K562 (cell line): Measurements from ENCODE around the gene MAML3. TPM values are rescaled to one million over a fixed set of nuclear protein-coding genes. Genes with fewer than 3 reads are reported as not detected.

Experiments
- BRD4 ChIP-seq: fragments of 200-600 bp; sonication (generic); IDR thresholded peaks from 2 replicates; pipeline ENCODE4 v1.6.1; 2017; ENCODE audit warnings: inconsistent platforms
- CAMTA2 ChIP-seq: fragments of 250-450 bp; sonication (Bioruptor Pico); conservative IDR thresholded peaks from 2 replicates; pipeline ENCODE4 v1.5.1; 2022
- CCNT2 ChIP-seq: IDR thresholded peaks from 2 replicates; pipeline ENCODE4 v1.6.1; 2011; ENCODE audit warnings: borderline replicate concordance, low read depth, mild to moderate bottlenecking, moderate library complexity, mixed read lengths, low read length; ENCODE audit not compliant: insufficient read length; ENCODE audit errors: extremely low read depth
- DPF2 ChIP-seq: fragments of 450-650 bp; IDR thresholded peaks from 2 replicates; pipeline ENCODE4 v1.6.1; 2016
- ETV1 ChIP-seq: fragments of 450-650 bp; conservative IDR thresholded peaks from 2 replicates; pipeline ENCODE4 v1.6.1; 2016; ENCODE audit warnings: missing genetic modification characterization, control low read depth, low read depth, missing compliant biosample characterization
- EWSR1 ChIP-seq: fragments of 450-650 bp; IDR thresholded peaks from 2 replicates; pipeline ENCODE4 v1.6.1; 2018; ENCODE audit warnings: borderline replicate concordance, mild to moderate bottlenecking, low read depth, moderate library complexity; ENCODE audit not compliant: partially characterized antibody
- GABPA ChIP-seq: fragments of 200-800 bp; sonication (Bioruptor generic); conservative IDR thresholded peaks from 2 replicates; pipeline ENCODE4 v1.6.1; 2016; ENCODE audit warnings: low read depth, missing genetic modification characterization, missing compliant biosample characterization
- GTF2E2 ChIP-seq: fragments of 200-800 bp; sonication (Bioruptor generic); IDR thresholded peaks from 2 replicates; pipeline ENCODE4 v1.6.1; 2016; ENCODE audit warnings: missing genetic modification characterization, missing compliant biosample characterization
- GTF2F1 ChIP-seq: IDR thresholded peaks from 2 replicates; pipeline ENCODE4 v1.6.1; 2011; ENCODE audit warnings: low read depth, low read length, improper control_type of control experiment
- NR3C1 ChIP-seq: sonication (generic); formaldehyde crosslinking; IDR thresholded peaks from 2 replicates; pipeline ENCODE4 v1.8.1; 2022; ENCODE audit warnings: missing genetic modification reagents
- RBM25 ChIP-seq: fragments of 200-400 bp; formaldehyde crosslinking; IDR thresholded peaks from 2 replicates; pipeline ENCODE4 v1.6.1; 2018; ENCODE audit warnings: low read length, low read depth, moderate library complexity; ENCODE audit not compliant: severe bottlenecking
- YY1 ChIP-seq, 3 experiments: IDR thresholded peaks; 2 replicates each; pipeline ENCODE4 v1.6.1; 2011; ENCODE audit warnings: low read length in 2 of 3, mild to moderate bottlenecking in 2 of 3, moderate library complexity in 2 of 3, borderline replicate concordance in 1 of 3, control low read depth in 1 of 3, low read depth in 1 of 3; ENCODE audit not compliant: insufficient read depth in 3 of 3, insufficient replicate concordance in 2 of 3, control insufficient read depth in 1 of 3, insufficient read length in 1 of 3; ENCODE audit errors: extremely low read depth in 1 of 3
- ZNF3 ChIP-seq: fragments of 250-450 bp; sonication (Bioruptor Pico); IDR thresholded peaks from 2 replicates; pipeline ENCODE4 v1.5.0; 2021; ENCODE audit warnings: mild to moderate bottlenecking, moderate library complexity
- ZNF347 ChIP-seq: fragments of 450-650 bp; formaldehyde crosslinking; IDR thresholded peaks from 2 replicates; pipeline ENCODE4 v1.4.0; 2020; ENCODE audit warnings: low read depth, mild to moderate bottlenecking, moderate library complexity
- ZSCAN32 ChIP-seq: fragments of 450-650 bp; formaldehyde crosslinking; IDR thresholded peaks from 2 replicates; pipeline ENCODE4 v1.4.0; 2020; ENCODE audit warnings: mild to moderate bottlenecking, moderate library complexity
- polyA plus RNA-seq, 8 experiments: library from polyadenylated mRNA; depleted of rRNA in 4 of 8; stranded (reverse) in 5 of 8; unstranded in 3 of 8; fragments of >200 nt; fragmentation: Nextera tagmentation in 2 of 8; fragmentation: Illumina TruSeq in 1 of 8; extraction: Ambion mirVana in 2 of 8; extraction: Trizol in 1 of 8; gene quantifications; 2 replicates each; pipeline versions ENCODE4 v1.2.1 to v1.2.3, GENCODE V29; 2011 to 2014; ENCODE audit warnings: inconsistent platforms in 1 of 8, missing spikeins in 1 of 8
- total RNA-seq, 7 experiments: library from RNA; depleted of rRNA in 6 of 7; stranded (reverse); fragments of >200 nt in 6 of 7; fragmentation: Illumina TruSeq in 2 of 7; extraction: Trizol in 2 of 7; gene quantifications; 2 replicates each; pipeline versions ENCODE4 v1.2.1 to v1.2.3, GENCODE V29; 2011 to 2021; ENCODE audit warnings: low replicate concordance in 1 of 7
- TF ChIP-seq, protein P1 (sequence below): sonication (generic); formaldehyde crosslinking; IDR thresholded peaks from 2 replicates; pipeline ENCODE4 v1.8.0; 2022; ENCODE audit warnings: mild to moderate bottlenecking, missing genetic modification reagents
- TF ChIP-seq, protein P2 (sequence below): sonication (generic); formaldehyde crosslinking; IDR thresholded peaks from 2 replicates; pipeline ENCODE4 v1.5.0; 2020; ENCODE audit warnings: missing genetic modification reagents
- TF ChIP-seq, protein P3 (sequence below): fragments of 450-650 bp; IDR thresholded peaks from 2 replicates; pipeline ENCODE4 v1.6.1; 2017; ENCODE audit warnings: mild to moderate bottlenecking, moderate library complexity
- TF ChIP-seq, protein P4 (sequence below): fragments of 450-650 bp; formaldehyde crosslinking; IDR thresholded peaks from 2 replicates; pipeline ENCODE4 v1.4.0; 2022; ENCODE audit warnings: missing genetic modification characterization

Gene MAML3
- total and polyA plus RNA-seq, 9 of the 15 experiments (the other 6 are each of a cell fraction or from before 2014, with no cell fraction given) = 0.01 to 0.55 (median 0.25) TPM

DNA sequence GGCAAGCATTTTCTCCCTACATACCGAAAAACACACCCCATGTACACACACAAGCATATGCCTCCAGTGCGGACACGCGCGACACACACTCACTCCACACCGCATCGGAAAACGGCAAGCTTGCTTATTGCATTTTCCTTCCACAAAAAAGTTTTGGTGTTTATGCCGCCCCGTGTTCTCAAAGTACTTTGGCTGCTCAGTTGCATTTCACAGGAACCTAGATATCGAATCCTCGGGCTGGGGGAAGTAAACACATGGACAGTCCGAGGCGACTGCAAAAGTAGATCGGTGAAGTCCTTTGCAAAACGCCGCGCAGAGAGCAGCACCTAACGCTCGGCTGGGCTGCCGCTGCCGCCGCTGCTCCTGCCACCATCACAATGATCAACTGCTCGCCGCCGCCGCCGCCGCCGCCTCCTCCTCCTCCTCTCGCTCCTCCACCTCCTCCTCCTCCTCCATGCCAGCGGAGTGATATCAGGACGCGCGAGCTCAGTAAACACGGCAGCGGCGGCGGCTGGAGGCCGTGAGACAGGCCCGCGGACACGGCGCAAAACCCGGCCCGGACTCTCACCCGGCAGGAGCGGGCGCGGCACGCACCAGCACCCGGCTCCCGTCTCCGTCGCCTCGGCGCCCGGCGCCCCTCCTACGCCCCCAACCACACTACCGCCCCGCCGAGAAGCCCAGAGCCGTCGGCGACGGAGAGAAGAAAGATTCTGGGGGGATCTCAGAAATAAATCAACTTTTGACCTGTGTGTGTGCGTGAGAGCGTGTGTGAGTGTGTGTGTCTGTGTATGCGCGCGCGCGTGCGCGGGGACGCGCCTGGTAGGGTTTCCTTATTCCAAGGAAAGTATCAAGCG lies at the start of gene MAML3 (continued):
- TF ChIP-seq, protein P1, sequence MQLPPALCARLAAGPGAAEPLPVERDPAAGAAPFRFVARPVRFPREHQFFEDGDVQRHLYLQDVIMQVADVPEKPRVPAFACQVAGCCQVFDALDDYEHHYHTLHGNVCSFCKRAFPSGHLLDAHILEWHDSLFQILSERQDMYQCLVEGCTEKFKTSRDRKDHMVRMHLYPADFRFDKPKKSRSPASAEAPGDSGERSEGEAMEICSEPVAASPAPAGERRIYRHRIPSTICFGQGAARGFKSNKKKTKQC = peak; percentile 69; the same call in 1 of the 2 replicates
- no peak for TF ChIP-seq ETV1 (tag)
- TF ChIP-seq CCNT2 = peak; percentile 86
- no peak for TF ChIP-seq ZSCAN32 (CRISPR knock-in tag)
- TF ChIP-seq BRD4 = no peak
- no peak for TF ChIP-seq CAMTA2
- TF ChIP-seq, protein P2, sequence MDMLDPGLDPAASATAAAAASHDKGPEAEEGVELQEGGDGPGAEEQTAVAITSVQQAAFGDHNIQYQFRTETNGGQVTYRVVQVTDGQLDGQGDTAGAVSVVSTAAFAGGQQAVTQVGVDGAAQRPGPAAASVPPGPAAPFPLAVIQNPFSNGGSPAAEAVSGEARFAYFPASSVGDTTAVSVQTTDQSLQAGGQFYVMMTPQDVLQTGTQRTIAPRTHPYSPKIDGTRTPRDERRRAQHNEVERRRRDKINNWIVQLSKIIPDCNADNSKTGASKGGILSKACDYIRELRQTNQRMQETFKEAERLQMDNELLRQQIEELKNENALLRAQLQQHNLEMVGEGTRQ (CRISPR knock-in tag) = no peak
- TF ChIP-seq ZNF347 (CRISPR knock-in tag) = no peak
- no peak for TF ChIP-seq GTF2E2 (tag)
- TF ChIP-seq GABPA (tag) = 0 out of 2 replicates have a peak, but pooled peaks have one; percentile 30
- TF ChIP-seq, protein P3, sequence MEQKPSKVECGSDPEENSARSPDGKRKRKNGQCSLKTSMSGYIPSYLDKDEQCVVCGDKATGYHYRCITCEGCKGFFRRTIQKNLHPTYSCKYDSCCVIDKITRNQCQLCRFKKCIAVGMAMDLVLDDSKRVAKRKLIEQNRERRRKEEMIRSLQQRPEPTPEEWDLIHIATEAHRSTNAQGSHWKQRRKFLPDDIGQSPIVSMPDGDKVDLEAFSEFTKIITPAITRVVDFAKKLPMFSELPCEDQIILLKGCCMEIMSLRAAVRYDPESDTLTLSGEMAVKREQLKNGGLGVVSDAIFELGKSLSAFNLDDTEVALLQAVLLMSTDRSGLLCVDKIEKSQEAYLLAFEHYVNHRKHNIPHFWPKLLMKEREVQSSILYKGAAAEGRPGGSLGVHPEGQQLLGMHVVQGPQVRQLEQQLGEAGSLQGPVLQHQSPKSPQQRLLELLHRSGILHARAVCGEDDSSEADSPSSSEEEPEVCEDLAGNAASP = no peak
- no peak for TF ChIP-seq EWSR1
- peak in 2 of 3 experiments; percentile 67 to 77 for TF ChIP-seq YY1 (IDR thresholded peaks at IDR 0.05; ENCODE audit: borderline replicate concordance in 1 of 3, control insufficient read depth in 1 of 3, extremely low read depth in 1 of 3, insufficient read depth in 3 of 3, insufficient read length in 1 of 3, insufficient replicate concordance in 2 of 3, low read depth in 1 of 3, low read length in 2 of 3)
- TF ChIP-seq, protein P4, sequence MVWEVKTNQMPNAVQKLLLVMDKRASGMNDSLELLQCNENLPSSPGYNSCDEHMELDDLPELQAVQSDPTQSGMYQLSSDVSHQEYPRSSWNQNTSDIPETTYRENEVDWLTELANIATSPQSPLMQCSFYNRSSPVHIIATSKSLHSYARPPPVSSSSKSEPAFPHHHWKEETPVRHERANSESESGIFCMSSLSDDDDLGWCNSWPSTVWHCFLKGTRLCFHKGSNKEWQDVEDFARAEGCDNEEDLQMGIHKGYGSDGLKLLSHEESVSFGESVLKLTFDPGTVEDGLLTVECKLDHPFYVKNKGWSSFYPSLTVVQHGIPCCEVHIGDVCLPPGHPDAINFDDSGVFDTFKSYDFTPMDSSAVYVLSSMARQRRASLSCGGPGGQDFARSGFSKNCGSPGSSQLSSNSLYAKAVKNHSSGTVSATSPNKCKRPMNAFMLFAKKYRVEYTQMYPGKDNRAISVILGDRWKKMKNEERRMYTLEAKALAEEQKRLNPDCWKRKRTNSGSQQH = no peak
- no peak for TF ChIP-seq GTF2F1
- TF ChIP-seq DPF2 = 0 out of 2 replicates have a peak, but pooled peaks have one; percentile 21
- TF ChIP-seq NR3C1 (CRISPR knock-in tag) = no peak
- no peak for TF ChIP-seq ZNF3 (CRISPR knock-in tag)
- TF ChIP-seq RBM25 = no peak
